Activated naive CD8-positive, alpha-beta T cell treated with anti-CD3 and anti-CD28 coated beads, Interleukin-2, amount 10 ng/mL, durations not matched to agents 7 days and 5 days (primary cell): ENCODE results near the gene RTTN. TPM values are rescaled to one million over a fixed set of nuclear protein-coding genes. Genes with fewer than 3 reads are reported as not detected.

ENCODE experiments used
- ATAC-seq: fragments of 150-1000 bp; cut with Tn5 transposase; one replicate; pipeline ENCODE4 v1.10.0; 2021; ENCODE audit warnings: low read depth, moderate library complexity
- POLR2A ChIA-PET: fragments of 350-600 bp; sonication (Branson Sonifier 250); formaldehyde crosslinking; loops from one replicate; lab custom pipeline; 2021; ENCODE audit warnings: antibody characterized with exemption; lab: Charles Lee
- DNase-seq: peaks from one replicate; pipeline ENCODE4 v3.0.0; 2021
- H3K27ac Mint-ChIP-seq: one replicate; pipeline ENCODE4 v1.8.0; 2022; ENCODE audit warnings: mild to moderate bottlenecking, mixed read lengths
- H3K27me3 Mint-ChIP-seq: one replicate; pipeline ENCODE4 v1.8.0; 2022; ENCODE audit warnings: mild to moderate bottlenecking, moderate library complexity, mixed read lengths
- H3K36me3 Mint-ChIP-seq: one replicate; pipeline ENCODE4 v1.8.0; 2021; ENCODE audit warnings: mild to moderate bottlenecking, mixed read lengths
- H3K4me1 Mint-ChIP-seq: one replicate; pipeline ENCODE4 v1.8.0; 2021; ENCODE audit warnings: mixed read lengths
- H3K4me3 Mint-ChIP-seq: one replicate; pipeline ENCODE4 v1.8.0; 2022; ENCODE audit warnings: mild to moderate bottlenecking, moderate library complexity, mixed read lengths
- H3K9me3 Mint-ChIP-seq: one replicate; pipeline ENCODE4 v1.8.0; 2021; ENCODE audit warnings: mixed read lengths
- total RNA-seq, 2 experiments: library from RNA; stranded (reverse); gene quantifications; one replicate each; pipeline ENCODE4 v1.2.3, GENCODE V29; 2021

Gene RTTN
- total RNA-seq, 2 experiments from 2014 or later: 32.5 to 32.8 TPM

- Mint-ChIP-seq H3K36me3 (peaks cover 47% of the 10 kb centered on the region), H3K9me3 (peaks cover 6% of the 10 kb centered on the region), H3K27me3 (no peaks in the 10 kb centered on the region), H3K27ac (no peak overlapping the region), H3K4me3 (no peak overlapping the region), H3K4me1 (no peaks in the 10 kb centered on the region)
- ATAC-seq (no peak), DNase-seq (no peak)
- POLR2A ChIA-PET: no interaction called here
Observed at GRCh38 chr18:70015127-70015526, 190.4 kb downstream of the RTTN start.

DNA sequence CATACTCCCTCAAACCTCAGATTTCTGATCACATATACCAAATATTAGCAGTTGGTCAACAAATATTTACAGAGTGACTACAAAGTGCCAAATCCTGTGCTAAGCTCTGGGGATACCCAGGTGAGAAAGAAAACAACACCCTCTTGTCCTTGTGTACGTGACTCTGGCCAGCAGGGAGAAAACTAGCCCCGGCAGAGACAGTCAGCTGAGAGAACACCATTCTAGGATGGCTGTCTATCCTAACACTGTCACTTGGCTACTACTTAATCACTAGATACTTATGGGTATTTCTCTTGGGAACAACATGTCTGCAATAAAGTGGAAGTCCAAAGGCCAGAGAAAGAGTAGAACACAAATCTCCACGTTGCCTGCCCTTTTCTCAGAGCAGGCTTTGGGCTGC is 199.9 kb downstream of the RTTN start:
- H3K27ac Mint-ChIP-seq: no peak overlapping the region
- ATAC-seq (no peak), DNase-seq (no peak)
- no peak overlapping the region for H3K4me3 Mint-ChIP-seq
- no peaks in the 10 kb centered on the region for H3K27me3 Mint-ChIP-seq
- H3K4me1 Mint-ChIP-seq: no peaks in the 10 kb centered on the region
- POLR2A ChIA-PET: no interaction called here
- H3K36me3 Mint-ChIP-seq: peaks cover 59% of the 10 kb centered on the region
- peaks cover 14% of the 10 kb centered on the region for H3K9me3 Mint-ChIP-seq

GRCh38 chr18:70004696-70005095 is 200.8 kb downstream of the RTTN start:
- ATAC-seq (no peak), DNase-seq (no peak)
- Mint-ChIP-seq H3K27me3 (no peaks in the 10 kb centered on the region), H3K9me3 (peaks cover 7% of the 10 kb centered on the region), H3K36me3 (peaks cover 54% of the 10 kb centered on the region), H3K27ac (no peak overlapping the region), H3K4me1 (no peaks in the 10 kb centered on the region), H3K4me3 (no peak overlapping the region)
- POLR2A ChIA-PET: no interaction called here

DNA sequence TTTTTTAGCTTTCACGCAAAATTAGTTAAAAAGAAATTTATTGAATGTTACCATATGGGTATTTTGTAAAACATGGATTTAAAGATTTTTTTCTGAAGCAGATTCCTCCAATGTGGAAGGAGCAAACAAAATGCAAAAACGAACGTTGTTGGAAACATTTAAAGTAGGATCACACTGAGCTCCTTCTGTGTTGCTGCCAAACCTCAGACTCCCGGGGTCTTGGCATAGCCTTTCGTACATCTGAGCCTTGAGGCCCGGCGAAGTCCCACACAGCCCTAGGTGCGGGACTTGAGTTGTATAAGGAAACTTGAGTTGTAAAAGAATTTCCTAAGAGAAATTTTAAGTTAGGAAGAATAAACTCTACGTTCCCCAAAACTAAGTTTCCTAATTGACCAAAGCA is 205.8 kb downstream of the RTTN start:
- Mint-ChIP-seq H3K27ac (no peak overlapping the region), H3K4me3 (no peak overlapping the region), H3K9me3 (peaks cover 1% of the 10 kb centered on the region), H3K36me3 (peaks cover 63% of the 10 kb centered on the region), H3K4me1 (peaks cover 3% of the 10 kb centered on the region), H3K27me3 (no peaks in the 10 kb centered on the region)
- ATAC-seq: no peak
- POLR2A ChIA-PET: no interaction called here
- no peak for DNase-seq

GRCh38 chr18:69998523-69998987 is 206.9 kb downstream of the RTTN start:
- no peak overlapping the region for H3K27ac Mint-ChIP-seq
- H3K9me3 Mint-ChIP-seq: peaks cover 3% of the 10 kb centered on the region
- H3K4me1 Mint-ChIP-seq: peaks cover 3% of the 10 kb centered on the region
- DNase-seq (no peak), ATAC-seq (no peak)
- H3K27me3 Mint-ChIP-seq: no peaks in the 10 kb centered on the region
- peaks cover 62% of the 10 kb centered on the region for H3K36me3 Mint-ChIP-seq
- POLR2A ChIA-PET: no interaction called here
- no peak overlapping the region for H3K4me3 Mint-ChIP-seq

DNA sequence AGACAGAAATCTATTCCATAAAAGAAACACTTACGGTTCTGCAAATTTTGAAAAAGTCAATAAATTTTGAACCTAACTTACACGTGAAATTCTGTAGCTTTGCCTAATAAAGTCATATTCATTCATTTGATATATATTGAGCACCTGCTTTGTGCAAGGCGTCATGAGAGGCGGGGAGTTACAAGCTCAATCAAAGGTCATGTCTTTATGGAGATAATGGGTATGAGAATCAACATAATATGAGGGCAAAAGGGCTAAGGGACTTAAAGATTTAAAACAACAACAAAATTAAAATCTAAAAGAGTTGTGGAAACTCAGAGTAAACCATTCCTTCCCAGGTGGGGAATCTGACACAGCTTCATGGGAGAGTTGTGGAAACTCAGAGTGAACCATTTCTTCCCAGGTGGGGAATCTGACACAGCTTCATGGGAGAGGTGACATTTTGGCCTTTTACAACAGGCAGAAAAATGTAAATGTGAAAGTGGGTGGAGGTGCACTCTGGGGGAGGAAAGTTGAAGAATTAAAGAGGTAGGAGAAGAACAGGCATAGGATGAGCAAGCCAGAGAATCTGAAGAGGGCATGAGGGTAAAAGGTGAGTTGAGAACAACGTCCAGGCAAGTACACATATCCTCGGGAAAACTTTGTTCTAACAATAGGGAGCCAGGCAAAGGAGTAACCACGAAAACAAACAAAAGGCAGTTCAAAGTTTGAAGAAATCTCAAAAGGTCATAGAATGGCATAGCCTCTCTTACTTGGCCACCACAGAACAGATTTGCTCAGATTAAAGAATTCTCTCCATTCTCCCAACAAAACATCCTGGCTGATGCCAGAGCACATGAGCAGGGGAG is 208.3 kb downstream of the RTTN start:
- ATAC-seq (no peak), DNase-seq (no peak)
- Mint-ChIP-seq H3K4me1 (peaks cover 3% of the 10 kb centered on the region), H3K27ac (no peak overlapping the region), H3K27me3 (no peaks in the 10 kb centered on the region), H3K4me3 (no peak overlapping the region), H3K9me3 (peaks cover 3% of the 10 kb centered on the region), H3K36me3 (peaks cover 69% of the 10 kb centered on the region)
- POLR2A ChIA-PET: no interaction called here

GRCh38 chr18:69996417-69996816 is 209.1 kb downstream of the RTTN start:
- H3K4me3 Mint-ChIP-seq: no peak overlapping the region
- ATAC-seq: no peak
- H3K27ac Mint-ChIP-seq: no peak overlapping the region
- DNase-seq: no peak
- H3K27me3 Mint-ChIP-seq: no peaks in the 10 kb centered on the region
- peaks cover 3% of the 10 kb centered on the region for H3K9me3 Mint-ChIP-seq
- H3K4me1 Mint-ChIP-seq: peaks cover 3% of the 10 kb centered on the region
- POLR2A ChIA-PET: no interaction called here
- peaks cover 64% of the 10 kb centered on the region for H3K36me3 Mint-ChIP-seq

DNA sequence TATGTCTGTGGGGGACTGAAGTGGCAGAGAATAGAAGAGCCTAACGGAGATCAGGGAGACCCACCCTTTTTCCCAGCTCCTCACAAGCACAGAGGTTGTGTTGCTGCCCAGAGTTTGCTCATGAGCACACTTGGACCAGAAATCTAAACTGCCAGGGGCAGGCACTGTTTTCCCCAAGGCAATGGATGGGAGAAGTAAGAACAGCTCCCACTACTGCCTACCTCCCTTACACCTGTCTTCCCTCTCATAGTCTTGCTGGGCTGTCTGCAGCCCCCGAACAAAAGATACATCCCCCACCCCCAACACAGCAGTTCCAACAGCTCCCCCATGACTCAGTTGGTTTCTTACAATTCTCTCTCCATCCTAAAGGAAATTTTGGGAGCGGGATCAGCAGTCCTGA is 209.7 kb downstream of the RTTN start:
- Mint-ChIP-seq H3K36me3 (peaks cover 61% of the 10 kb centered on the region), H3K9me3 (peaks cover 3% of the 10 kb centered on the region), H3K4me1 (peaks cover 3% of the 10 kb centered on the region), H3K27ac (no peak overlapping the region), H3K27me3 (no peaks in the 10 kb centered on the region), H3K4me3 (no peak overlapping the region)
- DNase-seq (no peak), ATAC-seq (no peak)
- POLR2A ChIA-PET: no interaction called here

GRCh38 chr18:69992776-69993175 is 212.7 kb downstream of the RTTN start:
- H3K36me3 Mint-ChIP-seq: peaks cover 63% of the 10 kb centered on the region
- ATAC-seq: no peak
- H3K9me3 Mint-ChIP-seq: peaks cover 18% of the 10 kb centered on the region
- no peak for DNase-seq
- no peak overlapping the region for H3K4me3 Mint-ChIP-seq
- H3K27ac Mint-ChIP-seq: no peak overlapping the region
- peaks cover 3% of the 10 kb centered on the region for H3K4me1 Mint-ChIP-seq
- POLR2A ChIA-PET: no interaction called here
- H3K27me3 Mint-ChIP-seq: no peaks in the 10 kb centered on the region

DNA sequence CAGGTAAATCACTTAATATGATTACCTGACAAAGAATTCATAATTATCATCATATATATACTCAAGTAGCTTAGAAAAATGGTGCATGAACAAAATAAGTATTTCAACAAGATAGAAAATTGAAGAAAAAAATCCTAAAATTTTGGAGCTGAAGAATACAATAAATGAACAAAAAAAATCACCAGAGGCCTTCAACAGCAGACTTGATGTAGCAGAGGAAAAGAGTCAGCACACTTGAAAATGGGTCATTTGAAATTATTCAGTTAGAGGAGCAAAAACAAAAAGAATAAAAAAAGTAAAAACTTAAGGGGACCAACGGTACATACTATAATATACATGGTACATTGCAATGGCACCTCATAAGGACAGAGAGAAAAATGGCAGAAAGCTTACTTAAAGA is 217.6 kb downstream of the RTTN start:
- Mint-ChIP-seq H3K27me3 (no peaks in the 10 kb centered on the region), H3K4me1 (peaks cover under 1% of the 10 kb centered on the region), H3K9me3 (peaks cover 29% of the 10 kb centered on the region), H3K4me3 (no peak overlapping the region), H3K36me3 (peaks cover 51% of the 10 kb centered on the region), H3K27ac (no peak overlapping the region)
- POLR2A ChIA-PET: no interaction called here
- DNase-seq (no peak), ATAC-seq (no peak)

DNA sequence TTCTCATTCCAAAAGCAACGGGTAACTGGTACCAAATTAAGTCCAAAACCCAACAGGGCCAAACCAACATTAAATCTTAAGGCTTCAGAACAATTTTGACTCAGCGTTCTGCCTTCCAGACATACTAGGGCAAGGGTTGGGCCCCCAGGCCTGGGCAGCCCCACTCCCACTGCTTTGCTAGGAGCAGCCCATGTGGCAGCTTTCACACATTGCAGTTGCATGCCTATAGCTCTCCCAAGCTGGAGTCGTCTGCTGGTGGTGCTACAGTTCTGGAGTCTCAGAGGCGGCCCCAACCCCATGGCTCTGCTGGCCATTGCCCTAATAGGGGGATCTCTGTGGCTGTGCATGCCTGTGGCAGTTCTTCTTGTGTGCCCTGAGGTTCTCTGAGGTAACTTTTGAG is 220.2 kb downstream of the RTTN start:
- no peak overlapping the region for H3K27ac Mint-ChIP-seq
- H3K4me3 Mint-ChIP-seq: no peak overlapping the region
- peaks cover 44% of the 10 kb centered on the region for H3K36me3 Mint-ChIP-seq
- no peaks in the 10 kb centered on the region for H3K27me3 Mint-ChIP-seq
- peaks cover 23% of the 10 kb centered on the region for H3K4me1 Mint-ChIP-seq
- POLR2A ChIA-PET: no interaction called here
- no peak for DNase-seq
- ATAC-seq: no peak
- H3K9me3 Mint-ChIP-seq: peaks cover 27% of the 10 kb centered on the region

DNA sequence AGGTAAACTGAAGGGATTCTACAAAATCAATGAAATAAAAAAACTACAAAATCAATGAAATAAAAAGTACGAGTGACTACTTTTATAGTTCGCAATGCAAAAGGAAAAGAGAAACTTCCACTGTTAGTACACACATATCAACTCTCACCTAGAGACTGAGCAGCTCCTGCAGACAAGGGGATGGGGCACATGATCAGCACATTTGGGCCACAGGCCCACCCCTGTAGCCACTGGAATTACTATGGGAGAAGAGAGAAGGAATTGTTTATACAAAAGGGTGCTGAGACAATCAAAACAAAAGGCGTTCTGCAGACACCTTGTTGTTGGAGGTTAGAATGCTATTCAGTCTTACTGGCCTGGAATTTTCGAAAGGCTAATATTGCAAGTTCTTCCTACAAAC is 223.1 kb downstream of the RTTN start:
- POLR2A ChIA-PET: interaction anchor here (1.5 kb wide), 1 partner anchor 38 kb away, joined by 3 read pairs; no protein-coding TSS in a partner anchor
- Mint-ChIP-seq H3K4me1 (peaks cover 42% of the 10 kb centered on the region), H3K27ac (peak overlapping the region; percentile 79), H3K36me3 (peaks cover 40% of the 10 kb centered on the region), H3K9me3 (peaks cover 17% of the 10 kb centered on the region), H3K27me3 (no peaks in the 10 kb centered on the region), H3K4me3 (peak overlapping the region; percentile 63)
- ATAC-seq (no peak), DNase-seq (no peak)

- DNase-seq: no peak
- Mint-ChIP-seq H3K27ac (peak overlapping the region; percentile 79), H3K9me3 (peaks cover 17% of the 10 kb centered on the region), H3K36me3 (peaks cover 40% of the 10 kb centered on the region), H3K4me1 (peaks cover 42% of the 10 kb centered on the region), H3K4me3 (peak overlapping the region; percentile 63), H3K27me3 (no peaks in the 10 kb centered on the region)
- peak; percentile 74 for ATAC-seq
- POLR2A ChIA-PET: interaction anchor here (0.6 to 1.7 kb wide), 3 partner anchors 35 to 47 kb away, joined by 3 to 4 read pairs (median 3); no protein-coding TSS in a partner anchor
Observed at GRCh38 chr18:69981948-69982347, 223.5 kb downstream of the RTTN start.
